Measurements from ENCODE around the gene CDC20.

CDC20 gene

GRCh38 chr1:43339584-43340232 lies 19.1 kb upstream of the CDC20 start:
- ChIA-PET POLR2A (ENCODE audit: low non-redundant PET) (no interaction called here), CTCF (no interaction called here)
- no peak for TF ChIP-seq CTCF (conservative IDR thresholded peaks at IDR 0.05; ENCODE audit: low read depth)
- H3K27ac ChIP-seq = no peak overlapping the region
- DNase-seq (ENCODE audit: low spot score) = no peak

GRCh38 chr1:43340559-43340958 lies 18.2 kb upstream of the CDC20 start:
- DNase-seq (ENCODE audit: low spot score) = no peak
- no peak for TF ChIP-seq CTCF (conservative IDR thresholded peaks at IDR 0.05; ENCODE audit: low read depth)
- ChIA-PET POLR2A (ENCODE audit: low non-redundant PET) (no interaction called here), CTCF (no interaction called here)
- no peak overlapping the region for H3K27ac ChIP-seq

GRCh38 chr1:43344267-43344850 lies 14.4 kb upstream of the CDC20 start:
- DNase-seq (ENCODE audit: low spot score) = no peak
- CTCF ChIA-PET = no interaction called here
- no peak for TF ChIP-seq CTCF (conservative IDR thresholded peaks at IDR 0.05; ENCODE audit: low read depth)
- POLR2A ChIA-PET (ENCODE audit: low non-redundant PET) = no interaction called here
- no peak overlapping the region for H3K27ac ChIP-seq

GRCh38 chr1:43345120-43345519 lies 13.7 kb upstream of the CDC20 start:
- TF ChIP-seq CTCF (conservative IDR thresholded peaks at IDR 0.05; ENCODE audit: low read depth) = no peak
- H3K27ac ChIP-seq = no peak overlapping the region
- CTCF ChIA-PET = no interaction called here
- no peak for DNase-seq (ENCODE audit: low spot score)
- POLR2A ChIA-PET (ENCODE audit: low non-redundant PET) = no interaction called here

- CTCF ChIA-PET = no interaction called here
- POLR2A ChIA-PET (ENCODE audit: low non-redundant PET) = no interaction called here
These were observed 12.1 kb upstream of the CDC20 start for GRCh38 chr1:43346636-43347035.

GRCh38 chr1:43348343-43348808 lies 10.4 kb upstream of the CDC20 start:
- ChIA-PET POLR2A (ENCODE audit: low non-redundant PET) (no interaction called here), CTCF (interaction anchor here (0.7 to 0.9 kb wide), 3 partner anchors 63 to 121 kb away, joined by 3 to 5 read pairs (median 4); partner anchors contain the start of gene C1orf210)
- no peak for TF ChIP-seq CTCF (conservative IDR thresholded peaks at IDR 0.05; ENCODE audit: low read depth)
- peak; percentile 41 for DNase-seq (ENCODE audit: low spot score)
- peak overlapping the region; percentile 93 for H3K27ac ChIP-seq

More at GRCh38 chr1:43346636-43347035, 12.1 kb upstream of the CDC20 start:
- TF ChIP-seq CTCF (conservative IDR thresholded peaks at IDR 0.05; ENCODE audit: low read depth) = no peak
- no peak for DNase-seq (ENCODE audit: low spot score)
- no peak overlapping the region for H3K27ac ChIP-seq

Data from RWPE1 (cell line).